DOHH2 (cell line): Measurements from ENCODE around the gene FMNL2.

Experiments
- H3F3A ChIP-seq: fragments of 200-600 bp; sonication (generic), shearing (Covaris generic); 2 replicates; pipeline ENCODE4 v1.6.0; 2016; ENCODE audit warnings: antibody characterized with exemption, mild to moderate bottlenecking; ENCODE audit not compliant: control insufficient read depth, insufficient read depth
- H3K27ac ChIP-seq: fragments of 200-600 bp; sonication (generic); 2 replicates; pipeline ENCODE4 v1.5.1; 2014; ENCODE audit warnings: low read depth, mild to moderate bottlenecking, low read length, moderate library complexity
- H3K27me3 ChIP-seq: fragments of 200-600 bp; sonication (generic); 2 replicates; pipeline ENCODE4 v1.6.1; 2014; ENCODE audit warnings: mild to moderate bottlenecking, low read length, mixed read lengths; ENCODE audit not compliant: control insufficient read depth
- H3K36me3 ChIP-seq: fragments of 200-600 bp; sonication (generic); 2 replicates; pipeline ENCODE4 v1.6.1; 2014; ENCODE audit warnings: mild to moderate bottlenecking, low read length, moderate library complexity, mixed read lengths; ENCODE audit not compliant: control insufficient read depth
- H3K4me1 ChIP-seq: fragments of 200-600 bp; sonication (generic); 2 replicates; pipeline ENCODE4 v1.6.1; 2014; ENCODE audit warnings: mild to moderate bottlenecking, low read length, mixed read lengths; ENCODE audit not compliant: control insufficient read depth
- H3K4me2 ChIP-seq: fragments of 200-600 bp; sonication (generic); 2 replicates; pipeline ENCODE4 v1.6.0; 2014; ENCODE audit warnings: mild to moderate bottlenecking, low read length, moderate library complexity
- H3K4me3 ChIP-seq: fragments of 200-600 bp; sonication (generic); 2 replicates; pipeline ENCODE4 v1.5.1; 2014; ENCODE audit warnings: mild to moderate bottlenecking, low read length, mixed read lengths
- H3K79me2 ChIP-seq: fragments of 200-600 bp; sonication (generic); 2 replicates; pipeline ENCODE4 v1.6.1; 2014; ENCODE audit warnings: mild to moderate bottlenecking, low read length, mixed read lengths; ENCODE audit not compliant: control insufficient read depth
- H3K9me2 ChIP-seq: fragments of 200-600 bp; sonication (generic); replicated peaks from 2 replicates; pipeline ENCODE4 v1.6.1; 2014; ENCODE audit warnings: mild to moderate bottlenecking, low read length, mixed read lengths; ENCODE audit not compliant: control insufficient read depth
- H3K9me3 ChIP-seq: fragments of 200-600 bp; sonication (generic); 2 replicates; pipeline ENCODE4 v1.6.1; 2014; ENCODE audit warnings: antibody characterized with exemption, low read length, mixed read lengths; ENCODE audit not compliant: control insufficient read depth, insufficient read depth
- H4K20me1 ChIP-seq: fragments of 200-600 bp; sonication (generic); 2 replicates; pipeline ENCODE4 v1.6.0; 2014; ENCODE audit warnings: low read depth, mild to moderate bottlenecking, antibody characterized with exemption, low read length, moderate library complexity; ENCODE audit not compliant: control insufficient read depth, insufficient read depth
- EZH2phosphoT487 ChIP-seq: fragments of 200-600 bp; sonication (generic); IDR thresholded peaks from 2 replicates; pipeline ENCODE4 v1.6.1; 2017; ENCODE audit warnings: borderline replicate concordance, mild to moderate bottlenecking, antibody characterized with exemption, low read length, moderate library complexity, mixed read lengths
- TF ChIP-seq, protein P1 (sequence below): fragments of 200-600 bp; sonication (generic); IDR thresholded peaks from one replicate; pipeline ENCODE4 v1.5.1; 2014; ENCODE audit warnings: antibody characterized with exemption, mild to moderate bottlenecking, low read depth, low read length; ENCODE audit not compliant: poor library complexity, severe bottlenecking

The FMNL2 gene

DNA sequence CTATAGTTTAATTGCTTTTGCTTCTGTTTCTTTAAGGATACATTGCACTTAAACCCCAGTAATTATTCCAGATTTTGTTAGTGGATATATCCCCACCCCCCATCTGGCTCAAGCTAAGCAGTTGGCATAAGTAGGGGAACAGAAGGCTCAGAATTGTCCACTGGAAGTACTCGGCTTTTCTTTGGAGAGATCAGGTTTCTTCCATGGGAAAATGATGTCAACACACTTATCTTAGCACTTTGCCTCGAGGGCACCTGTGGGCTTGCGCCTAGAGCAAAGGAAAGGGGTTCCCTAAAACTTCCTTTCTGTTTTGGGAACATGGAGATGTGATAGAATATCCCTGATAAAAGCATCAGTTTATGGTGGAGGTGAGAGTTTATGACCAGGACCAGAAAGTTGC lies 130.6 kb downstream of the FMNL2 start:
- no peak overlapping the region for H3K4me2 ChIP-seq
- no peak overlapping the region for H3K27ac ChIP-seq

DNA sequence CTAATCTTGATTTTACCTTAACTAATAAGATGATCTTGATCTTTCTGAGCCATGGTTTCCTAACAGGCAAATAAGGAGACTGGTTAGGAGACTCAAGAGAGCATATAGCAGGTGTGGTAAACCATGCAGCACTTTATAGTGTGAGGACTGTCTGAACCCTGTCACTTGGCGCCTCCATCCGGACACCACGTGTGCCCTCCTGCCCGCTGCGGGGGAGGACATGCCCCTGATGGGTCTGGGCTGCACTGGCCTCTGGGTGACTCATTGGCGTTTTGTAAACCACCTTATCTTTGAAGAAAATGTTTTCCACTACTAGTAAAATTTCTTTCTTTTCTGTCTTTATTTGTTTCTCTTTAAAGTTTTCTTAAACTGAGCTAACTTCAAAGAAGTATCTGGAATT lies 131.1 kb downstream of the FMNL2 start:
- peaks cover 15% of the 10 kb centered on the region; the same call in 1 of the 2 replicates for H3K4me1 ChIP-seq
- H3K27me3 ChIP-seq: peaks cover 9% of the 10 kb centered on the region; the same call in 1 of the 2 replicates
- H3K9me2 ChIP-seq: no peaks in the 10 kb centered on the region
- TF ChIP-seq EZH2phosphoT487: no peak
- TF ChIP-seq, protein P1, sequence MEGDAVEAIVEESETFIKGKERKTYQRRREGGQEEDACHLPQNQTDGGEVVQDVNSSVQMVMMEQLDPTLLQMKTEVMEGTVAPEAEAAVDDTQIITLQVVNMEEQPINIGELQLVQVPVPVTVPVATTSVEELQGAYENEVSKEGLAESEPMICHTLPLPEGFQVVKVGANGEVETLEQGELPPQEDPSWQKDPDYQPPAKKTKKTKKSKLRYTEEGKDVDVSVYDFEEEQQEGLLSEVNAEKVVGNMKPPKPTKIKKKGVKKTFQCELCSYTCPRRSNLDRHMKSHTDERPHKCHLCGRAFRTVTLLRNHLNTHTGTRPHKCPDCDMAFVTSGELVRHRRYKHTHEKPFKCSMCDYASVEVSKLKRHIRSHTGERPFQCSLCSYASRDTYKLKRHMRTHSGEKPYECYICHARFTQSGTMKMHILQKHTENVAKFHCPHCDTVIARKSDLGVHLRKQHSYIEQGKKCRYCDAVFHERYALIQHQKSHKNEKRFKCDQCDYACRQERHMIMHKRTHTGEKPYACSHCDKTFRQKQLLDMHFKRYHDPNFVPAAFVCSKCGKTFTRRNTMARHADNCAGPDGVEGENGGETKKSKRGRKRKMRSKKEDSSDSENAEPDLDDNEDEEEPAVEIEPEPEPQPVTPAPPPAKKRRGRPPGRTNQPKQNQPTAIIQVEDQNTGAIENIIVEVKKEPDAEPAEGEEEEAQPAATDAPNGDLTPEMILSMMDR: no peak
- H3K4me2 ChIP-seq: no peak overlapping the region
- no peaks in the 10 kb centered on the region for H3F3A ChIP-seq
- H3K27ac ChIP-seq: no peak overlapping the region
- no peaks in the 10 kb centered on the region for H4K20me1 ChIP-seq
- H3K9me3 ChIP-seq: no peaks in the 10 kb centered on the region
- H3K4me3 ChIP-seq: no peak overlapping the region
- no peaks in the 10 kb centered on the region for H3K36me3 ChIP-seq
- H3K79me2 ChIP-seq: no peaks in the 10 kb centered on the region

More for the DNA sequence above, 130.6 kb downstream of the FMNL2 start:
- Histone ChIP-seq H3K36me3 (no peaks in the 10 kb centered on the region), H3K9me3 (no peaks in the 10 kb centered on the region), H3K9me2 (no peaks in the 10 kb centered on the region), H3K4me3 (no peak overlapping the region), H4K20me1 (no peaks in the 10 kb centered on the region), H3K79me2 (no peaks in the 10 kb centered on the region), H3K4me1 (peaks cover 15% of the 10 kb centered on the region; the same call in 1 of the 2 replicates), H3F3A (no peaks in the 10 kb centered on the region), H3K27me3 (peaks cover 9% of the 10 kb centered on the region; the same call in 1 of the 2 replicates)
- TF ChIP-seq EZH2phosphoT487: no peak
- TF ChIP-seq, protein P1: no peak

DNA sequence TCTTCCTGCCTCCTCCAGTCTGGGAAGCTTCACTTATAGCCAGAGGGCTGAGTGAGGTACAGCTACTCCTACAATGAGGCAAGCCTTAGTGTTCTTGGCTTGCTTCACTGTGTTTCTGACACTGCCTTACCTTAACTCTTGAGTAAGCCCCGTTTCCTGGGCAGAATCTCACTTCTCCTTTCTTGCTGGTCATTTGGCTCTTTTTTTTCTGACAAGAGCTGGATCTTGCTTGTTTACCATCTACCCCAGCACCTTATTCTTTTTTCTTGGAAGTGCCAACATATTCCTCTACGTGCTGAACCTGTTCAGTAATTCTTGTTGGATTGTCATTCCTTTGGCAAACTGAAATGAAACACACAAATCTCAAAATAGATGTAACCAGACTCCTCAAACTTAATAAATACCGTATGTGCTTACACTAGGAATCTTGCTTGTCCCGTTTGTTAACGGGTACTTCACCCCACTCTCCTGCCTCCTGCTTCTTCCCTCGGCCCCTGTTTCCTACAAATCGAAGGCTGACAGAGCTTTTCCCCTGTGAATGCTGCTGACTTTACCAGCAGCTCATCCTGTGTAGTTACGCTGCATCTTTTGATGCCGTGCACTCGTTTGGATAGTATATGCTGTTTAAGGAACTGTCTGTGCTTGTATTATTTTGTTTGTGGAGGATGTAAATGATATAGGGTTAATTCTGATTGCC lies 132.2 kb downstream of the FMNL2 start:
- no peak for TF ChIP-seq EZH2phosphoT487
- TF ChIP-seq, protein P1: no peak
- H3K36me3 ChIP-seq: no peaks in the 10 kb centered on the region
- H3K79me2 ChIP-seq: no peaks in the 10 kb centered on the region
- no peak overlapping the region for H3K4me2 ChIP-seq
- H3K9me2 ChIP-seq: no peaks in the 10 kb centered on the region
- H3K4me1 ChIP-seq: peaks cover 15% of the 10 kb centered on the region; the same call in 1 of the 2 replicates
- no peak overlapping the region for H3K4me3 ChIP-seq
- no peaks in the 10 kb centered on the region for H3K9me3 ChIP-seq
- no peaks in the 10 kb centered on the region for H4K20me1 ChIP-seq
- no peaks in the 10 kb centered on the region for H3F3A ChIP-seq
- H3K27ac ChIP-seq: no peak overlapping the region
- H3K27me3 ChIP-seq: peaks cover 9% of the 10 kb centered on the region; the same call in 1 of the 2 replicates
